Liver (tissue), 9 donors: ENCODE results near the gene OGT. TPM values are rescaled to one million over a fixed set of nuclear protein-coding genes. Genes with fewer than 3 reads are reported as not detected.

Source experiments
- DNase-seq: peaks from one replicate; pipeline ENCODE4 v3.0.0-alpha.2; 2017; ENCODE audit warnings: low spot score
- H3K27ac ChIP-seq, 2 donors: one replicate each; pipeline ENCODE4 v1.7.0; 2013; ENCODE audit warnings: inconsistent platforms in 2 of 2, low read length in 2 of 2, control low read depth in 1 of 2, low read depth in 1 of 2, mild to moderate bottlenecking in 1 of 2
- H3K27me3 ChIP-seq, 4 donors: one replicate each; pipeline versions ENCODE4 v1.6.1 to v1.7.0; 2013; ENCODE audit warnings: low read length in 3 of 4, inconsistent platforms in 1 of 4, mild to moderate bottlenecking in 1 of 4, moderate library complexity in 1 of 4; ENCODE audit not compliant: control insufficient read depth in 4 of 4, insufficient read depth in 4 of 4
- H3K36me3 ChIP-seq, 4 donors: one replicate each; pipeline versions ENCODE4 v1.6.1 to v1.7.0; 2013; ENCODE audit warnings: low read length in 3 of 4, mild to moderate bottlenecking in 3 of 4, low read depth in 1 of 4, moderate library complexity in 1 of 4; ENCODE audit not compliant: control insufficient read depth in 4 of 4, insufficient read depth in 3 of 4
- H3K4me1 ChIP-seq, 4 donors: one replicate each; pipeline versions ENCODE4 v1.6.1 to v1.7.0; 2013; ENCODE audit warnings: low read length in 3 of 4, mild to moderate bottlenecking in 3 of 4, moderate library complexity in 1 of 4; ENCODE audit not compliant: control insufficient read depth in 4 of 4, insufficient read depth in 4 of 4
- H3K4me3 ChIP-seq, 3 donors: one replicate each; pipeline versions ENCODE4 v1.6.1 to v1.7.0; 2013; ENCODE audit warnings: low read length in 3 of 3, control low read depth in 1 of 3, low read depth in 1 of 3, mild to moderate bottlenecking in 1 of 3
- H3K9ac ChIP-seq, 2 donors: one replicate each; pipeline ENCODE4 v1.7.0; 2013; ENCODE audit warnings: low read length in 2 of 2, mild to moderate bottlenecking in 2 of 2, moderate library complexity in 2 of 2, control low read depth in 1 of 2, low read depth in 1 of 2
- H3K9me3 ChIP-seq, 4 donors: one replicate each; pipeline versions ENCODE4 v1.6.1 to v1.7.0; 2013; ENCODE audit warnings: low read length in 3 of 4; ENCODE audit not compliant: control insufficient read depth in 4 of 4
- EGR1 ChIP-seq, 2 donors: IDR thresholded peaks; 2 replicates each; pipeline ENCODE4 v1.6.1; 2016 to 2018; ENCODE audit warnings: antibody characterized with exemption in 2 of 2, low read depth in 2 of 2
- FOXA1 ChIP-seq: IDR thresholded peaks from 2 replicates; pipeline ENCODE4 v1.6.1; 2016; ENCODE audit warnings: antibody characterized with exemption
- FOXA2 ChIP-seq: IDR thresholded peaks from 2 replicates; pipeline ENCODE4 v1.6.1; 2016; ENCODE audit warnings: antibody characterized with exemption
- GABPA ChIP-seq, 2 donors: IDR thresholded peaks in 1 of 2; conservative IDR thresholded peaks in 1 of 2; 2 replicates each; pipeline ENCODE4 v1.6.1; 2016; ENCODE audit warnings: antibody characterized with exemption in 2 of 2, mild to moderate bottlenecking in 1 of 2, moderate library complexity in 1 of 2
- HNF4A ChIP-seq, 2 donors: conservative IDR thresholded peaks; 2 replicates each; pipeline ENCODE4 v1.6.1; 2016; ENCODE audit warnings: antibody characterized with exemption in 2 of 2, mild to moderate bottlenecking in 2 of 2
- HNF4G ChIP-seq: IDR thresholded peaks from 2 replicates; pipeline ENCODE4 v1.6.1; 2016; ENCODE audit warnings: antibody characterized with exemption
- JUND ChIP-seq, 2 donors: IDR thresholded peaks; 2 replicates each; pipeline ENCODE4 v1.6.1; 2016; ENCODE audit warnings: antibody characterized with exemption in 2 of 2
- NR2F2 ChIP-seq: IDR thresholded peaks from 2 replicates; pipeline ENCODE4 v1.6.1; 2016; ENCODE audit warnings: antibody characterized with exemption
- RAD21 ChIP-seq, 2 donors: IDR thresholded peaks; 2 replicates each; pipeline ENCODE4 v1.6.1; 2016; ENCODE audit warnings: antibody characterized with exemption in 2 of 2, mild to moderate bottlenecking in 2 of 2
- RXRA ChIP-seq, 2 donors: IDR thresholded peaks; 2 replicates each; pipeline ENCODE4 v1.6.1; 2017 to 2018; ENCODE audit warnings: antibody characterized with exemption in 2 of 2, mild to moderate bottlenecking in 1 of 2
- SP1 ChIP-seq: IDR thresholded peaks from 2 replicates; pipeline ENCODE4 v1.6.1; 2018; ENCODE audit warnings: antibody characterized with exemption, mild to moderate bottlenecking
- TAF1 ChIP-seq: conservative IDR thresholded peaks from 2 replicates; pipeline ENCODE4 v1.6.1; 2016; ENCODE audit warnings: antibody characterized with exemption, mild to moderate bottlenecking
- WGBS: extraction: QIAGEN DNeasy Blood & Tissue Kit; methylation state at CpG from one replicate; pipeline ENCODE4 v1.1.7; 2013; 5-methylcytosine and 5-hydroxymethylcytosine counted together
- polyA plus RNA-seq, 2 donors: library from polyadenylated mRNA; stranded (reverse) in 1 of 2; unstranded in 1 of 2; fragments of 200-250 nt in 1 of 2; fragments of >200 nt in 1 of 2; fragmentation: Nextera tagmentation in 1 of 2; extraction: Ambion mirVana in 1 of 2; gene quantifications; one replicate each; pipeline versions ENCODE4 v1.2.1 to v1.2.3, GENCODE V29; 2013 to 2015
- total RNA-seq, 2 donors: library from RNA; depleted of rRNA; stranded (reverse); fragments of >200 nt; gene quantifications; one replicate each; pipeline ENCODE4 v1.2.3, GENCODE V29; 2014
- TF ChIP-seq, protein P1 (sequence below): fragments of 150-350 bp; IDR thresholded peaks from 2 replicates; pipeline ENCODE4 v1.5.1; 2017; ENCODE audit warnings: improper control_type of control experiment, low read depth, low read length; ENCODE audit not compliant: missing input control
- TF ChIP-seq, protein P2 (sequence below): IDR thresholded peaks from 2 replicates; pipeline ENCODE4 v1.6.1; 2016; ENCODE audit warnings: antibody characterized with exemption, mild to moderate bottlenecking
- TF ChIP-seq, protein P3 (sequence below): IDR thresholded peaks from 2 replicates; pipeline ENCODE4 v1.6.1; 2016; ENCODE audit warnings: antibody characterized with exemption
- TF ChIP-seq, protein P4 (sequence below): IDR thresholded peaks from 2 replicates; pipeline ENCODE4 v1.6.1; 2016; ENCODE audit warnings: antibody characterized with exemption
- TF ChIP-seq, protein P5 (sequence below): IDR thresholded peaks from 2 replicates; pipeline ENCODE4 v1.6.1; 2016; ENCODE audit warnings: antibody characterized with exemption
- donor health status: healthy.
- donor health status: healthy.
- donor health status: healthy.
- donor health status: healthy.
- donor health status: healthy.

OGT gene
- total and polyA plus RNA-seq, 4 donors = 10.8 to 72.7 (median 47.3) TPM

DNA sequence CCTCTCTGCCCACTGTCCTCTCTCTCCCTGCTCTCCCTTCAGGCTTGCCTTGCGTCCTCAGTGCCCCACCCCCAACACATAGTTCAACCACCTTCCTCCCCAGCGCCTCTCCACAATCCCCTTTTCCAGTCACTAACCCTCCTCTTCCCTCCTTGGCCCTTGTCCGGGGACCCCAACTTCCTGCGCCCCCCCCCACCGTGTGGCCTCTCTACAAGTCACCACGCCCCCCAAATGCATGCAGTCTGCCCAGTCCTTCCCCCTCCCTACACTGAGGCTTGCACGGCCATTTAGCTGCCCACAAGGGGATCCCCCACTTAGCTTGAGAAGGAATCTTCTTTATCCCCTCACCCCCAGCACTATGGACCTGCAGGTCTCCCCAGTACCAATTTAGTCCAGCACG, 84.8 kb downstream of the OGT start:
- DNase-seq = no peak
- H3K4me1 ChIP-seq = peaks cover 0 to 10% (median 1%) of the 10 kb centered on the region in 4 donors
- no peak overlapping the region for H3K27ac ChIP-seq
- H3K4me3 ChIP-seq = no peak overlapping the region
- H3K27me3 ChIP-seq = no peaks in the 10 kb centered on the region
- TF ChIP-seq TAF1 (no peak), RAD21 (IDR thresholded peaks at IDR 0.05) (no peak), SP1 (no peak), FOXA1 (no peak), NR2F2 (no peak), HNF4A (conservative IDR thresholded peaks at IDR 0.05) (no peak), HNF4G (no peak), EGR1 (IDR thresholded peaks at IDR 0.05; ENCODE audit: low read depth in 2 of 2) (no peak), GABPA (IDR thresholded peaks at IDR 0.05 in 1 of 2, conservative IDR thresholded peaks at IDR 0.05 in 1 of 2) (no peak), JUND (IDR thresholded peaks at IDR 0.05) (no peak), RXRA (IDR thresholded peaks at IDR 0.05) (no peak), FOXA2 (no peak)
- TF ChIP-seq, protein P1, sequence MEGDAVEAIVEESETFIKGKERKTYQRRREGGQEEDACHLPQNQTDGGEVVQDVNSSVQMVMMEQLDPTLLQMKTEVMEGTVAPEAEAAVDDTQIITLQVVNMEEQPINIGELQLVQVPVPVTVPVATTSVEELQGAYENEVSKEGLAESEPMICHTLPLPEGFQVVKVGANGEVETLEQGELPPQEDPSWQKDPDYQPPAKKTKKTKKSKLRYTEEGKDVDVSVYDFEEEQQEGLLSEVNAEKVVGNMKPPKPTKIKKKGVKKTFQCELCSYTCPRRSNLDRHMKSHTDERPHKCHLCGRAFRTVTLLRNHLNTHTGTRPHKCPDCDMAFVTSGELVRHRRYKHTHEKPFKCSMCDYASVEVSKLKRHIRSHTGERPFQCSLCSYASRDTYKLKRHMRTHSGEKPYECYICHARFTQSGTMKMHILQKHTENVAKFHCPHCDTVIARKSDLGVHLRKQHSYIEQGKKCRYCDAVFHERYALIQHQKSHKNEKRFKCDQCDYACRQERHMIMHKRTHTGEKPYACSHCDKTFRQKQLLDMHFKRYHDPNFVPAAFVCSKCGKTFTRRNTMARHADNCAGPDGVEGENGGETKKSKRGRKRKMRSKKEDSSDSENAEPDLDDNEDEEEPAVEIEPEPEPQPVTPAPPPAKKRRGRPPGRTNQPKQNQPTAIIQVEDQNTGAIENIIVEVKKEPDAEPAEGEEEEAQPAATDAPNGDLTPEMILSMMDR = no peak
- TF ChIP-seq, protein P2, sequence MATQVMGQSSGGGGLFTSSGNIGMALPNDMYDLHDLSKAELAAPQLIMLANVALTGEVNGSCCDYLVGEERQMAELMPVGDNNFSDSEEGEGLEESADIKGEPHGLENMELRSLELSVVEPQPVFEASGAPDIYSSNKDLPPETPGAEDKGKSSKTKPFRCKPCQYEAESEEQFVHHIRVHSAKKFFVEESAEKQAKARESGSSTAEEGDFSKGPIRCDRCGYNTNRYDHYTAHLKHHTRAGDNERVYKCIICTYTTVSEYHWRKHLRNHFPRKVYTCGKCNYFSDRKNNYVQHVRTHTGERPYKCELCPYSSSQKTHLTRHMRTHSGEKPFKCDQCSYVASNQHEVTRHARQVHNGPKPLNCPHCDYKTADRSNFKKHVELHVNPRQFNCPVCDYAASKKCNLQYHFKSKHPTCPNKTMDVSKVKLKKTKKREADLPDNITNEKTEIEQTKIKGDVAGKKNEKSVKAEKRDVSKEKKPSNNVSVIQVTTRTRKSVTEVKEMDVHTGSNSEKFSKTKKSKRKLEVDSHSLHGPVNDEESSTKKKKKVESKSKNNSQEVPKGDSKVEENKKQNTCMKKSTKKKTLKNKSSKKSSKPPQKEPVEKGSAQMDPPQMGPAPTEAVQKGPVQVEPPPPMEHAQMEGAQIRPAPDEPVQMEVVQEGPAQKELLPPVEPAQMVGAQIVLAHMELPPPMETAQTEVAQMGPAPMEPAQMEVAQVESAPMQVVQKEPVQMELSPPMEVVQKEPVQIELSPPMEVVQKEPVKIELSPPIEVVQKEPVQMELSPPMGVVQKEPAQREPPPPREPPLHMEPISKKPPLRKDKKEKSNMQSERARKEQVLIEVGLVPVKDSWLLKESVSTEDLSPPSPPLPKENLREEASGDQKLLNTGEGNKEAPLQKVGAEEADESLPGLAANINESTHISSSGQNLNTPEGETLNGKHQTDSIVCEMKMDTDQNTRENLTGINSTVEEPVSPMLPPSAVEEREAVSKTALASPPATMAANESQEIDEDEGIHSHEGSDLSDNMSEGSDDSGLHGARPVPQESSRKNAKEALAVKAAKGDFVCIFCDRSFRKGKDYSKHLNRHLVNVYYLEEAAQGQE = no peak
- TF ChIP-seq, protein P3, sequence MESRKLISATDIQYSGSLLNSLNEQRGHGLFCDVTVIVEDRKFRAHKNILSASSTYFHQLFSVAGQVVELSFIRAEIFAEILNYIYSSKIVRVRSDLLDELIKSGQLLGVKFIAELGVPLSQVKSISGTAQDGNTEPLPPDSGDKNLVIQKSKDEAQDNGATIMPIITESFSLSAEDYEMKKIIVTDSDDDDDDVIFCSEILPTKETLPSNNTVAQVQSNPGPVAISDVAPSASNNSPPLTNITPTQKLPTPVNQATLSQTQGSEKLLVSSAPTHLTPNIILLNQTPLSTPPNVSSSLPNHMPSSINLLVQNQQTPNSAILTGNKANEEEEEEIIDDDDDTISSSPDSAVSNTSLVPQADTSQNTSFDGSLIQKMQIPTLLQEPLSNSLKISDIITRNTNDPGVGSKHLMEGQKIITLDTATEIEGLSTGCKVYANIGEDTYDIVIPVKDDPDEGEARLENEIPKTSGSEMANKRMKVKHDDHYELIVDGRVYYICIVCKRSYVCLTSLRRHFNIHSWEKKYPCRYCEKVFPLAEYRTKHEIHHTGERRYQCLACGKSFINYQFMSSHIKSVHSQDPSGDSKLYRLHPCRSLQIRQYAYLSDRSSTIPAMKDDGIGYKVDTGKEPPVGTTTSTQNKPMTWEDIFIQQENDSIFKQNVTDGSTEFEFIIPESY = no peak
- TF ChIP-seq, protein P4, sequence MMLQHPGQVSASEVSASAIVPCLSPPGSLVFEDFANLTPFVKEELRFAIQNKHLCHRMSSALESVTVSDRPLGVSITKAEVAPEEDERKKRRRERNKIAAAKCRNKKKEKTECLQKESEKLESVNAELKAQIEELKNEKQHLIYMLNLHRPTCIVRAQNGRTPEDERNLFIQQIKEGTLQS = no peak
- TF ChIP-seq, protein P5, sequence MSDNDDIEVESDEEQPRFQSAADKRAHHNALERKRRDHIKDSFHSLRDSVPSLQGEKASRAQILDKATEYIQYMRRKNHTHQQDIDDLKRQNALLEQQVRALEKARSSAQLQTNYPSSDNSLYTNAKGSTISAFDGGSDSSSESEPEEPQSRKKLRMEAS = no peak
- H3K9me3 ChIP-seq = peaks cover 0 to 3% (median 0%) of the 10 kb centered on the region in 4 donors
- H3K36me3 ChIP-seq = peaks cover 0 to 11% (median 2%) of the 10 kb centered on the region in 4 donors
- no peak overlapping the region for H3K9ac ChIP-seq
- 75% methylated on average over 8 of the region's 8 CpGs for WGBS
